Measurements from ENCODE around the gene HES2.

The HES2 gene

DNA sequence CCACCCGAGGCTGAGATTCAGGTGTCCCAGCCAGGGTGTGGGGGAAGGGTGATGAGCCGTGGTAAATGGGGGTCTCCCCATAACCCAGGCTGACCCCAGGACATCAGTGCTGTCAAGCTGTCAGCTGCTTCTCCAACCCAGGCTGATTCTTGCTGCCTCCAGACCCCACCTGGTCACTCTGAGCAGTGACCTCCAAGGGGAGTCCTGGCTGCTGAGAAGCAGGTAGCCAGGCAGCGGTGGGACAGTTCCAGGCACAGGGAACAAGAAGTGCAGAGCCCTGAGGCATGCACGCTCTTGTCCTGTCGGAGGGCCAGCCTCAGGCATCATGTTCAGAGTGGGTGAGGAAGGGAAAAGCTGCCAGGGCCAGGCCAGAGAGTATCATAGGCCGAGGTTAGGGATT lies 5.9 kb upstream of the HES2 start:
- DNase-seq (ENCODE audit: low read depth in 1 of 2, low spot score in 1 of 2), result no peak
- peaks cover 70% of the 10 kb centered on the region for H3K27me3 ChIP-seq (ENCODE audit: insufficient read depth, poor library complexity, severe bottlenecking)
- H3K27ac ChIP-seq (replicated peaks), result no peak overlapping the region
- TF ChIP-seq GABPA (IDR thresholded peaks at IDR 0.05; ENCODE audit: low read depth) (no peak), SPI1 (IDR thresholded peaks at IDR 0.05; ENCODE audit: borderline replicate concordance, low read depth) (no peak), POLR2AphosphoS5 (IDR thresholded peaks at IDR 0.05; ENCODE audit: low read depth) (no peak), REST (IDR thresholded peaks at IDR 0.05; ENCODE audit: insufficient replicate concordance, low read depth) (no peak)
- TF ChIP-seq, protein P1, sequence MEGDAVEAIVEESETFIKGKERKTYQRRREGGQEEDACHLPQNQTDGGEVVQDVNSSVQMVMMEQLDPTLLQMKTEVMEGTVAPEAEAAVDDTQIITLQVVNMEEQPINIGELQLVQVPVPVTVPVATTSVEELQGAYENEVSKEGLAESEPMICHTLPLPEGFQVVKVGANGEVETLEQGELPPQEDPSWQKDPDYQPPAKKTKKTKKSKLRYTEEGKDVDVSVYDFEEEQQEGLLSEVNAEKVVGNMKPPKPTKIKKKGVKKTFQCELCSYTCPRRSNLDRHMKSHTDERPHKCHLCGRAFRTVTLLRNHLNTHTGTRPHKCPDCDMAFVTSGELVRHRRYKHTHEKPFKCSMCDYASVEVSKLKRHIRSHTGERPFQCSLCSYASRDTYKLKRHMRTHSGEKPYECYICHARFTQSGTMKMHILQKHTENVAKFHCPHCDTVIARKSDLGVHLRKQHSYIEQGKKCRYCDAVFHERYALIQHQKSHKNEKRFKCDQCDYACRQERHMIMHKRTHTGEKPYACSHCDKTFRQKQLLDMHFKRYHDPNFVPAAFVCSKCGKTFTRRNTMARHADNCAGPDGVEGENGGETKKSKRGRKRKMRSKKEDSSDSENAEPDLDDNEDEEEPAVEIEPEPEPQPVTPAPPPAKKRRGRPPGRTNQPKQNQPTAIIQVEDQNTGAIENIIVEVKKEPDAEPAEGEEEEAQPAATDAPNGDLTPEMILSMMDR (IDR thresholded peaks at IDR 0.05; ENCODE audit: insufficient read depth, low read length), result no peak
- no peak overlapping the region for H3K4me3 ChIP-seq (replicated peaks; ENCODE audit: insufficient read depth, low read length)

GRCh38 chr1:6424619-6425593 lies 5.2 kb upstream of the HES2 start, which contains the start of gene ESPN:
ESPN (plus strand) TSS chr1:6424776; CDS start chr1:6424956, 180 bp downstream.
- TF ChIP-seq REST (IDR thresholded peaks at IDR 0.05; ENCODE audit: insufficient replicate concordance, low read depth), result no peak
- TF ChIP-seq, protein P1 (IDR thresholded peaks at IDR 0.05; ENCODE audit: insufficient read depth, low read length), result no peak
- no peak for TF ChIP-seq GABPA (IDR thresholded peaks at IDR 0.05; ENCODE audit: low read depth)
- TF ChIP-seq SPI1 (IDR thresholded peaks at IDR 0.05; ENCODE audit: borderline replicate concordance, low read depth), result no peak
- no peak for TF ChIP-seq POLR2AphosphoS5 (IDR thresholded peaks at IDR 0.05; ENCODE audit: low read depth)
- no peak within 1 kb of the TSS for H3K4me3 ChIP-seq (replicated peaks; ENCODE audit: insufficient read depth, low read length)
- DNase-seq (ENCODE audit: low read depth in 1 of 2, low spot score in 1 of 2), result no peak
- H3K27me3 ChIP-seq (ENCODE audit: insufficient read depth, poor library complexity, severe bottlenecking), result peaks cover 70% of the 10 kb centered on the region
- no peak within 1 kb of the TSS for H3K27ac ChIP-seq (replicated peaks)

- peaks cover 70% of the 10 kb centered on the region for H3K27me3 ChIP-seq (ENCODE audit: insufficient read depth, poor library complexity, severe bottlenecking)
- no peak overlapping the region for H3K4me3 ChIP-seq (replicated peaks; ENCODE audit: insufficient read depth, low read length)
- DNase-seq (ENCODE audit: low read depth in 1 of 2, low spot score in 1 of 2), result no peak
- no peak overlapping the region for H3K27ac ChIP-seq (replicated peaks)
- no peak for TF ChIP-seq POLR2AphosphoS5 (IDR thresholded peaks at IDR 0.05; ENCODE audit: low read depth)
- no peak for TF ChIP-seq GABPA (IDR thresholded peaks at IDR 0.05; ENCODE audit: low read depth)
- TF ChIP-seq SPI1 (IDR thresholded peaks at IDR 0.05; ENCODE audit: borderline replicate concordance, low read depth), result no peak
- no peak for TF ChIP-seq REST (IDR thresholded peaks at IDR 0.05; ENCODE audit: insufficient replicate concordance, low read depth)
- TF ChIP-seq, protein P1 (IDR thresholded peaks at IDR 0.05; ENCODE audit: insufficient read depth, low read length), result no peak
Observed at GRCh38 chr1:6424000-6424565, 4.4 kb upstream of the HES2 start.
